HCT116 (cell line): Measurements from ENCODE around the gene ABTB2.

Experiments used
- EGR1 ChIP-seq: IDR thresholded peaks from 2 replicates; pipeline ENCODE4 v1.6.1; 2012; ENCODE audit warnings: low read depth
- ELF1 ChIP-seq: IDR thresholded peaks from 2 replicates; pipeline ENCODE4 v1.6.1; 2012; ENCODE audit warnings: low read depth, borderline replicate concordance
- EZH2 ChIP-seq: fragments of 200-600 bp; sonication (generic); IDR thresholded peaks from 2 replicates; pipeline ENCODE4 v1.6.1; 2017; ENCODE audit warnings: antibody characterized with exemption, mixed run types
- EZH2phosphoT487 ChIP-seq: fragments of 200-600 bp; IDR thresholded peaks from 2 replicates; pipeline ENCODE4 v1.6.1; 2018; ENCODE audit warnings: antibody characterized with exemption, borderline replicate concordance
- JUND ChIP-seq: IDR thresholded peaks from 2 replicates; pipeline ENCODE4 v1.6.1; 2012
- POLR2A ChIP-seq: IDR thresholded peaks from 2 replicates; pipeline ENCODE4 v1.7.0; 2011; ENCODE audit warnings: borderline replicate concordance; ENCODE audit not compliant: insufficient read depth, insufficient read length; ENCODE audit errors: extremely low read depth
- RAD21 ChIP-seq: IDR thresholded peaks from 2 replicates; pipeline ENCODE4 v1.6.1; 2012; ENCODE audit warnings: low read depth, mild to moderate bottlenecking
- SP1 ChIP-seq: IDR thresholded peaks from 2 replicates; pipeline ENCODE4 v1.6.1; 2012; ENCODE audit warnings: low read depth
- ZNF274 ChIP-seq: fragments of 200-500 bp; sonication (Bioruptor generic); IDR thresholded peaks from 2 replicates; pipeline ENCODE4 v1.6.1; 2014; ENCODE audit warnings: mild to moderate bottlenecking, low read depth, low read length, inconsistent platforms
- TF ChIP-seq, protein P1 (sequence below), 3 experiments: fragments of 200-600 bp in 1 of 3; sonication (generic) in 1 of 3; IDR thresholded peaks in 2 of 3; conservative IDR thresholded peaks in 1 of 3; 2 replicates each; pipeline ENCODE4 v1.5.1; 2012 to 2017; ENCODE audit warnings: low read depth in 2 of 3, low read length in 2 of 3, antibody characterized with exemption in 1 of 3, borderline replicate concordance in 1 of 3, control low read depth in 1 of 3, mild to moderate bottlenecking in 1 of 3, mixed read lengths in 1 of 3, mixed run types in 1 of 3, moderate library complexity in 1 of 3; ENCODE audit not compliant: insufficient read depth in 1 of 3
- TF ChIP-seq, protein P2 (sequence below): IDR thresholded peaks from 2 replicates; pipeline ENCODE4 v1.6.1; 2012; ENCODE audit warnings: low read depth
- TF ChIP-seq, protein P3 (sequence below): IDR thresholded peaks from 2 replicates; pipeline ENCODE4 v1.6.1; 2012

DNA sequence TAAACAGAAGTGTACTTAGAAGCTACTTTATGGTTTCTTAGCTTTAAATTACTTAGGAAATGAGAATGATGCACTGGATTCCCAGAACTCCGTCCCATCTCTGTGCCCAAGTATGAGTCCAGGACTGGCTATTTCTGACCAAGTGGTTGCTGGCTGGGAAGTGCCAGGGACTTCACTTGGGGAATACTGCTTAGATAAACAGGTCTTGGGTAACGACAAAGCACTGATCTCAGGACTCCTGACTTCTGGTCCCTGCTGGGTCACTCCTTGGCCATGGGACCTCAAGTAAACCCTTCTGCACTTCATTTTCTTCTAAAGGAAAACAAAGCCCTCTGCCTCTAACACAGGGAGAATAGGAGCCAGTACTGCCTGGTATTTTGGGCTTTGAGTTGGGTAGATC lies 27.9 kb downstream of the ABTB2 start:
- TF ChIP-seq RAD21 (no peak), ELF1 (no peak), JUND (no peak), POLR2A (no peak), EZH2phosphoT487 (no peak), SP1 (no peak), EZH2 (no peak), ZNF274 (no peak), EGR1 (no peak)
- TF ChIP-seq, protein P1, sequence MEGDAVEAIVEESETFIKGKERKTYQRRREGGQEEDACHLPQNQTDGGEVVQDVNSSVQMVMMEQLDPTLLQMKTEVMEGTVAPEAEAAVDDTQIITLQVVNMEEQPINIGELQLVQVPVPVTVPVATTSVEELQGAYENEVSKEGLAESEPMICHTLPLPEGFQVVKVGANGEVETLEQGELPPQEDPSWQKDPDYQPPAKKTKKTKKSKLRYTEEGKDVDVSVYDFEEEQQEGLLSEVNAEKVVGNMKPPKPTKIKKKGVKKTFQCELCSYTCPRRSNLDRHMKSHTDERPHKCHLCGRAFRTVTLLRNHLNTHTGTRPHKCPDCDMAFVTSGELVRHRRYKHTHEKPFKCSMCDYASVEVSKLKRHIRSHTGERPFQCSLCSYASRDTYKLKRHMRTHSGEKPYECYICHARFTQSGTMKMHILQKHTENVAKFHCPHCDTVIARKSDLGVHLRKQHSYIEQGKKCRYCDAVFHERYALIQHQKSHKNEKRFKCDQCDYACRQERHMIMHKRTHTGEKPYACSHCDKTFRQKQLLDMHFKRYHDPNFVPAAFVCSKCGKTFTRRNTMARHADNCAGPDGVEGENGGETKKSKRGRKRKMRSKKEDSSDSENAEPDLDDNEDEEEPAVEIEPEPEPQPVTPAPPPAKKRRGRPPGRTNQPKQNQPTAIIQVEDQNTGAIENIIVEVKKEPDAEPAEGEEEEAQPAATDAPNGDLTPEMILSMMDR (IDR thresholded peaks at IDR 0.05 in 2 of 3, conservative IDR thresholded peaks at IDR 0.05 in 1 of 3; ENCODE audit: borderline replicate concordance in 1 of 3, insufficient read depth in 1 of 3, low read depth in 2 of 3, low read length in 2 of 3), result no peak
- TF ChIP-seq, protein P2, sequence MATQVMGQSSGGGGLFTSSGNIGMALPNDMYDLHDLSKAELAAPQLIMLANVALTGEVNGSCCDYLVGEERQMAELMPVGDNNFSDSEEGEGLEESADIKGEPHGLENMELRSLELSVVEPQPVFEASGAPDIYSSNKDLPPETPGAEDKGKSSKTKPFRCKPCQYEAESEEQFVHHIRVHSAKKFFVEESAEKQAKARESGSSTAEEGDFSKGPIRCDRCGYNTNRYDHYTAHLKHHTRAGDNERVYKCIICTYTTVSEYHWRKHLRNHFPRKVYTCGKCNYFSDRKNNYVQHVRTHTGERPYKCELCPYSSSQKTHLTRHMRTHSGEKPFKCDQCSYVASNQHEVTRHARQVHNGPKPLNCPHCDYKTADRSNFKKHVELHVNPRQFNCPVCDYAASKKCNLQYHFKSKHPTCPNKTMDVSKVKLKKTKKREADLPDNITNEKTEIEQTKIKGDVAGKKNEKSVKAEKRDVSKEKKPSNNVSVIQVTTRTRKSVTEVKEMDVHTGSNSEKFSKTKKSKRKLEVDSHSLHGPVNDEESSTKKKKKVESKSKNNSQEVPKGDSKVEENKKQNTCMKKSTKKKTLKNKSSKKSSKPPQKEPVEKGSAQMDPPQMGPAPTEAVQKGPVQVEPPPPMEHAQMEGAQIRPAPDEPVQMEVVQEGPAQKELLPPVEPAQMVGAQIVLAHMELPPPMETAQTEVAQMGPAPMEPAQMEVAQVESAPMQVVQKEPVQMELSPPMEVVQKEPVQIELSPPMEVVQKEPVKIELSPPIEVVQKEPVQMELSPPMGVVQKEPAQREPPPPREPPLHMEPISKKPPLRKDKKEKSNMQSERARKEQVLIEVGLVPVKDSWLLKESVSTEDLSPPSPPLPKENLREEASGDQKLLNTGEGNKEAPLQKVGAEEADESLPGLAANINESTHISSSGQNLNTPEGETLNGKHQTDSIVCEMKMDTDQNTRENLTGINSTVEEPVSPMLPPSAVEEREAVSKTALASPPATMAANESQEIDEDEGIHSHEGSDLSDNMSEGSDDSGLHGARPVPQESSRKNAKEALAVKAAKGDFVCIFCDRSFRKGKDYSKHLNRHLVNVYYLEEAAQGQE, result no peak
- TF ChIP-seq, protein P3, sequence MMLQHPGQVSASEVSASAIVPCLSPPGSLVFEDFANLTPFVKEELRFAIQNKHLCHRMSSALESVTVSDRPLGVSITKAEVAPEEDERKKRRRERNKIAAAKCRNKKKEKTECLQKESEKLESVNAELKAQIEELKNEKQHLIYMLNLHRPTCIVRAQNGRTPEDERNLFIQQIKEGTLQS, result no peak
